Activated T-helper 1 cell treated with anti-CD3 and anti-CD28 coated beads, Interleukin-12 subunit alpha, Interleukin-12 subunit beta, Interleukin-2, Interleukin-4 antibody, amounts not matched to agents 30 ng/mL and 10 ng/mL and 1 ng/mL, durations not matched to agents 14 hours and 24 hours and 36 hours (primary cell): ENCODE measurements around the gene GAS2L3. TPM values are rescaled to one million over a fixed set of nuclear protein-coding genes. Genes with fewer than 3 reads are reported as not detected.
A peak's percentile ranks its signal among the peaks of the same experiment; 100 is the strongest.

Experiments used
- DNase-seq: peaks from one replicate; pipeline ENCODE4 v3.0.0; 2021; ENCODE audit warnings: low spot score
- H3K27ac Mint-ChIP-seq: one replicate; pipeline ENCODE4 v1.8.0; 2021; ENCODE audit warnings: mild to moderate bottlenecking, mixed read lengths
- H3K27me3 Mint-ChIP-seq: one replicate; pipeline ENCODE4 v1.8.0; 2022; ENCODE audit warnings: mild to moderate bottlenecking, moderate library complexity, mixed read lengths; ENCODE audit not compliant: insufficient read depth
- H3K36me3 Mint-ChIP-seq: one replicate; pipeline ENCODE4 v1.8.0; 2021; ENCODE audit warnings: low read depth, mixed read lengths
- H3K4me1 Mint-ChIP-seq: one replicate; pipeline ENCODE4 v1.8.0; 2021; ENCODE audit warnings: low read depth, mixed read lengths
- H3K4me3 Mint-ChIP-seq: one replicate; pipeline ENCODE4 v1.8.0; 2021; ENCODE audit warnings: mild to moderate bottlenecking, moderate library complexity, mixed read lengths
- H3K9me3 Mint-ChIP-seq: one replicate; pipeline ENCODE4 v1.8.0; 2021; ENCODE audit warnings: mixed read lengths
- intact Hi-C: fragments of 100-400 bp; cut with micrococcal nuclease; formaldehyde crosslinking; loops from one replicate; pipeline ENCODE4 v1.15.1; 2024
- total RNA-seq: library from RNA; stranded (reverse); gene quantifications from 2 replicates; pipeline ENCODE4 v1.2.3, GENCODE V29; 2022

The GAS2L3 gene
- total RNA-seq, 1 donor from 2014 or later = 0.86 TPM

DNA sequence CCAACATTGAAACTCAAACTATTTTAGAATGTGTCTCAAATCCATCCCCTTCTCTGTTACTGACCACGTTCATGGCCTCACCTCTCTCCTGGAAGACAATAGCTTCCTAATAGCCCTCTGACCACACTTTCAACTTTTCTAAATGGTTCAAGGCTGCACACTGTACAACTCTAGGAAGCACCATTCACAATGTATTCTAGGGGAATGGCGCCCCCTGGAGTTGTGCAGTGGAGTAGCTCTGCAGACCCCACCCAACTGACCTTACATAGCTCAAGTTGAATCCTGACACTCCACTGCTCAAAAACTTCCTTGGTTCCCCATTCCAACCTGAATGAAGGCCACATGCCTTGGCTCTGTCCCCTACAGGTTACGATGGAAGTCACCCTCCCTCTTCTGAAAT is 77.6 kb downstream of the GAS2L3 start:
- H3K27ac Mint-ChIP-seq = no peak overlapping the region
- H3K27me3 Mint-ChIP-seq = peaks cover 5% of the 10 kb centered on the region
- intact Hi-C loops = no loop called here
- H3K9me3 Mint-ChIP-seq = no peaks in the 10 kb centered on the region
- H3K36me3 Mint-ChIP-seq = no peaks in the 10 kb centered on the region
- H3K4me3 Mint-ChIP-seq = no peak overlapping the region
- DNase-seq = no peak
- H3K4me1 Mint-ChIP-seq = no peaks in the 10 kb centered on the region

GRCh38 chr12:100651694-100652093 is 78.2 kb downstream of the GAS2L3 start:
- no peak overlapping the region for H3K4me3 Mint-ChIP-seq
- no peaks in the 10 kb centered on the region for H3K4me1 Mint-ChIP-seq
- H3K27me3 Mint-ChIP-seq = peaks cover 5% of the 10 kb centered on the region
- no peak overlapping the region for H3K27ac Mint-ChIP-seq
- no peaks in the 10 kb centered on the region for H3K9me3 Mint-ChIP-seq
- H3K36me3 Mint-ChIP-seq = no peaks in the 10 kb centered on the region
- DNase-seq = no peak
- intact Hi-C loops = no loop called here

DNA sequence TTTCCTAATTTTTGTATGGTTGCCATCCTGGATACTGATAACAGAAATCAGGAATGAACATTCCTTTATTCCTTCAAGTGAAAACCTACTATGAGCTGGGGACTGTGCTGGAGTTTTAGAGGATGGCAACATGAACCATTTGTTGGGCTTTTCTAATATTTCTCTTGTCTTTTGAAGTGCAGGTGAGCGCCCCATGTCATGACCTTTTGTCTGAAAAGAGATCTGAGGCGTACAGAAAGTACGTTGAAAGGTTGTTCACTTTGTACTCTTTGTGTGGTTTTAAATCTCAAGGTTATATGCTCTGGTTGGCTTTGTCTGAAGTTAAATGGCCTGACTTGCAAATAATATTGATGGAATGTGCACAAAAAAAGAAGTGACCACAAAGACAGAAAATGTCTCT is 79.0 kb downstream of the GAS2L3 start:
- no peaks in the 10 kb centered on the region for H3K36me3 Mint-ChIP-seq
- no peak overlapping the region for H3K4me3 Mint-ChIP-seq
- intact Hi-C loops = no loop called here
- no peak for DNase-seq
- no peak overlapping the region for H3K27ac Mint-ChIP-seq
- peaks cover 5% of the 10 kb centered on the region for H3K27me3 Mint-ChIP-seq
- H3K4me1 Mint-ChIP-seq = no peaks in the 10 kb centered on the region
- no peaks in the 10 kb centered on the region for H3K9me3 Mint-ChIP-seq

GRCh38 chr12:100656141-100656540 is 82.7 kb downstream of the GAS2L3 start:
- Mint-ChIP-seq H3K27me3 (peaks cover 7% of the 10 kb centered on the region), H3K36me3 (no peaks in the 10 kb centered on the region), H3K4me1 (no peaks in the 10 kb centered on the region), H3K27ac (no peak overlapping the region), H3K9me3 (no peaks in the 10 kb centered on the region), H3K4me3 (no peak overlapping the region)
- DNase-seq = no peak
- intact Hi-C loops = no loop called here

DNA sequence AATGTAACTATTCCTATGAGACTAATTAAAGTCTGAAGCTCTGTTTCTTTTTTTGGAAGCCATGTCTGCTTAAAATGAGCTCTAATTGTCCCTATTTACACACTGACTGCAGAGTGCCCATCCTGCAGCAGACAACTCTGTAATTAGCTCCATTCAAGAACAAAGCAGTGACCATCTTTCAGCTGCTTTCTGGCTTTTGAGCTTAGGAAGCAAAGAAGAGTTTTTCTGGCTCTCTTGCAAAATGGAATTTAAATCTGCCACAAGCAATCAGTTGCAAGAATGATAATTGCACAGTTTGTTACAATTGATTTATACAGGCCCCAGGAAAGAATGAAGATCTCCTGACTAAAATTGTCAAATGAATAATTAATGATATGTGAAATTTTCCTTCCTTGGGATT is 83.4 kb downstream of the GAS2L3 start:
- H3K4me1 Mint-ChIP-seq = no peaks in the 10 kb centered on the region
- DNase-seq = no peak
- H3K27ac Mint-ChIP-seq = no peak overlapping the region
- H3K36me3 Mint-ChIP-seq = no peaks in the 10 kb centered on the region
- peaks cover 7% of the 10 kb centered on the region for H3K27me3 Mint-ChIP-seq
- intact Hi-C loops = no loop called here
- no peak overlapping the region for H3K4me3 Mint-ChIP-seq
- H3K9me3 Mint-ChIP-seq = no peaks in the 10 kb centered on the region

- H3K27me3 Mint-ChIP-seq = peaks cover 2% of the 10 kb centered on the region
- H3K9me3 Mint-ChIP-seq = no peaks in the 10 kb centered on the region
- no peaks in the 10 kb centered on the region for H3K36me3 Mint-ChIP-seq
- no peak overlapping the region for H3K4me3 Mint-ChIP-seq
- H3K4me1 Mint-ChIP-seq = no peaks in the 10 kb centered on the region
- intact Hi-C loops = no loop called here
- no peak overlapping the region for H3K27ac Mint-ChIP-seq
- no peak for DNase-seq
These were observed 87.9 kb downstream of the GAS2L3 start for GRCh38 chr12:100661300-100661951.

GRCh38 chr12:100666588-100666987 is 93.1 kb downstream of the GAS2L3 start:
- Mint-ChIP-seq H3K27me3 (no peaks in the 10 kb centered on the region), H3K9me3 (no peaks in the 10 kb centered on the region), H3K36me3 (no peaks in the 10 kb centered on the region), H3K4me3 (no peak overlapping the region), H3K4me1 (no peaks in the 10 kb centered on the region), H3K27ac (no peak overlapping the region)
- no peak for DNase-seq
- intact Hi-C loops = no loop called here

GRCh38 chr12:100668945-100669536 is 95.6 kb downstream of the GAS2L3 start:
- intact Hi-C loops = loop anchor here (1.0 kb wide), 1 partner anchor 72 kb away; no protein-coding TSS in a partner anchor
- peak; percentile 10 for DNase-seq
- H3K36me3 Mint-ChIP-seq = no peaks in the 10 kb centered on the region
- H3K9me3 Mint-ChIP-seq = no peaks in the 10 kb centered on the region
- no peak overlapping the region for H3K27ac Mint-ChIP-seq
- H3K27me3 Mint-ChIP-seq = no peaks in the 10 kb centered on the region
- H3K4me3 Mint-ChIP-seq = no peak overlapping the region
- no peaks in the 10 kb centered on the region for H3K4me1 Mint-ChIP-seq

DNA sequence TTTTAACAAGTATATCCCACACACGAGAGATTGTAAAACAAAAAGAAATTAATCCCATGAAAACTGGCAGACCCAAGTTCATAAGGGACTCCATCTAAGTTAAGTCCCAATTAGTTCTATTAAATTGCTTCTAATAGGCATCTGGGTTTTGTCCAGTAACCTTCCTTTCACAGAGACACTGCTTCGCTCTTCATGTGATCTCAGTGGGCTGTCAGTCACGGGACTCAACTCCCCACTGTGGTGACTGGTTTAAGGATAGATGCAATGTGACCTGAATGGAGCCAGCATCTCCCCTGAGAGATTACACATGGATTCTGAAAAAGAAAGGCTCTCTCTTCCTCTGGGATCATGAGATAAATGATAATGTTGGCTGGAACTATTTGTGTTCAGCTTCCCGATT is 96.4 kb downstream of the GAS2L3 start:
- H3K4me1 Mint-ChIP-seq = no peaks in the 10 kb centered on the region
- H3K4me3 Mint-ChIP-seq = no peak overlapping the region
- intact Hi-C loops = loop anchor here (1.0 kb wide), 1 partner anchor 71 kb away; no protein-coding TSS in a partner anchor
- no peaks in the 10 kb centered on the region for H3K27me3 Mint-ChIP-seq
- no peaks in the 10 kb centered on the region for H3K36me3 Mint-ChIP-seq
- DNase-seq = no peak
- H3K9me3 Mint-ChIP-seq = no peaks in the 10 kb centered on the region
- no peak overlapping the region for H3K27ac Mint-ChIP-seq

DNA sequence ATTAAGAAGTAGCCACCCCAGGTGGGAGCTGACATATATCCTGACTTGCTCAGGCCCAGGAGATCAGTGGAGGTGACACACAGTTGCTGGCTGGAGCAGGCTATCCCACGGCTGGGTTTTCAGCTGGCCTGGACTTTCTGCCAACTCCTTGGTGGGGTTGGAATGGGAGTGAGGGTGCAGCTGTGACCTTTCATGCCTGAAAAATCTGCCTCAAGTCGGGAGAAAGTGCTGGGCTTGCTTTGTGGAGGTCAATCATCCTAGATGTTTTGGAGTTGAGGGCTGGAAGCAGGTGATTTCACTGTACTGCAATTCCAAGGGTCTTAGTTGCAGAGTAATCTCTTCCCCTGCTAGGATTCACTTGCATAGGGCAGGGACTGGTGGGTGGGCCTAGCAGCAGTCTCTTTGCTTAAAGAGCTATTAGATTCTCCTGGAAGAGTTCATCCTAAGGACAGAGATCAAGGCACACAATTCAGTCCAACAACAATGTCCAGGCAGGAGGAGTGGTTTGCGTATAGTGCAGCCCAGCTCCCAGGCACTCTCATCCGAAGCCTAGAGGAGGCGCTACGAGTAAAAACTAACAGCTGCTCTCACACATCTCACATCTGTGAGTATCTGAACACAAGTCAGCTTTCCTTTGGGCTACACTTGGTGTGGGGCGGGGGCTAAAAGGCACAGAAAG is 98.1 kb downstream of the GAS2L3 start:
- H3K4me1 Mint-ChIP-seq = no peaks in the 10 kb centered on the region
- no peaks in the 10 kb centered on the region for H3K27me3 Mint-ChIP-seq
- intact Hi-C loops = loop anchor here (2.0 kb wide), 1 partner anchor 437 kb away; no protein-coding TSS in a partner anchor
- no peak overlapping the region for H3K4me3 Mint-ChIP-seq
- H3K27ac Mint-ChIP-seq = no peak overlapping the region
- no peaks in the 10 kb centered on the region for H3K9me3 Mint-ChIP-seq
- no peaks in the 10 kb centered on the region for H3K36me3 Mint-ChIP-seq
- DNase-seq = no peak

GRCh38 chr12:100672075-100672592 is 98.7 kb downstream of the GAS2L3 start:
- intact Hi-C loops = loop anchor here (2.0 kb wide), 1 partner anchor 437 kb away; no protein-coding TSS in a partner anchor
- no peaks in the 10 kb centered on the region for H3K27me3 Mint-ChIP-seq
- no peaks in the 10 kb centered on the region for H3K9me3 Mint-ChIP-seq
- H3K27ac Mint-ChIP-seq = no peak overlapping the region
- no peaks in the 10 kb centered on the region for H3K36me3 Mint-ChIP-seq
- no peak overlapping the region for H3K4me3 Mint-ChIP-seq
- no peak for DNase-seq
- H3K4me1 Mint-ChIP-seq = no peaks in the 10 kb centered on the region

DNA sequence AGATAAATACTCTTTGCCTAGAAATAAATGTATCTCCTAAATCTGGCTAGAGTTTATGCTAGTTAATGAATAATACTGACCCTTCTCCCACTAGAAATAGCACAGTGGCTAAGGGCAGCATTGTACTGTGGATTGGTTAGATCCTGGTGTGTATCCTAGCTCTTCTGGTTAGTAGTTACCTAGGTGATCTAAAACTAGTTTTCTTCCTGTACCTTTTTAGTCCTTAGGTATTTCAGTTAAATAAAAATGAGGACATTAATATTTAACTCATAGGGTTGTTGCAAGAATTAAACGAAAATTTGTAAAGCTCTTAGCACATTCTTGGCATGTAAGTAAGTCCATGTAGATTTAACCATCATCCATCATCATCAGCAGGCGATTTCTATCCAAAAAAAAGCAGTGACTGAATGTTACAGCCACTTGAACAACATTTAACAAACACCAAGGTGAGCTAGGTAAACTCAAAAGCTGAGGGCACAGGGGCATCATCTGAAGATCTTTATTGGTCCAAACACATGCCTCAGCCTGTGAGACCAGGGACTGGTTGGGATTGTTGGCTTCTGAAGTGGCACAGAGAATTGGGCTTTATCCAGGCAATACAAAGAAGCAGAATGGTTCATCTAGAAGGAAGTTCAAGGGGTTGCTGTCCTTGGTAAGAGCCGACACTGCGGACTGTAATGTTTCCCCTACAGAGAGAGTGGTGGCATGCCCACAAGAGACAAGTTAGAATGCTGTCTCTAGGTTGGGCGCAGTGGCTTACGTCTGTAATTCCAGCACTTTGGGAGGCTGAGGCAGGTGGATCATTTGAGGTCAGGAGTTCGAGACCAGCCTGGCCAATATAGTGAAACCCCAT is 100.8 kb downstream of the GAS2L3 start:
- Mint-ChIP-seq H3K9me3 (no peaks in the 10 kb centered on the region), H3K4me3 (no peak overlapping the region), H3K27me3 (no peaks in the 10 kb centered on the region), H3K4me1 (no peaks in the 10 kb centered on the region), H3K36me3 (no peaks in the 10 kb centered on the region), H3K27ac (no peak overlapping the region)
- DNase-seq = no peak
- intact Hi-C loops = no loop called here
